Activated CD4-positive, alpha-beta T cell treated with anti-CD3 and anti-CD28 coated beads, Interleukin-2, amount 10 ng/mL, durations not matched to agents 24 days and 14 days (primary cell): ENCODE results near the gene REXO4. TPM values are rescaled to one million over a fixed set of nuclear protein-coding genes. Genes with fewer than 3 reads are reported as not detected.

ENCODE experiments used
- DNase-seq: peaks from one replicate; pipeline ENCODE4 v3.0.0; 2022
- H3K27ac Mint-ChIP-seq: one replicate; pipeline ENCODE4 v1.8.0; 2022; ENCODE audit warnings: mild to moderate bottlenecking, mixed read lengths
- H3K27me3 Mint-ChIP-seq: one replicate; pipeline ENCODE4 v1.8.0; 2022; ENCODE audit warnings: mixed read lengths
- H3K36me3 Mint-ChIP-seq: one replicate; pipeline ENCODE4 v1.8.0; 2022; ENCODE audit warnings: low read depth, mild to moderate bottlenecking, mixed read lengths
- H3K4me1 Mint-ChIP-seq: one replicate; pipeline ENCODE4 v1.8.0; 2021; ENCODE audit warnings: mixed read lengths
- H3K4me3 Mint-ChIP-seq: one replicate; pipeline ENCODE4 v1.8.0; 2022; ENCODE audit warnings: mild to moderate bottlenecking, moderate library complexity, mixed read lengths
- H3K9me3 Mint-ChIP-seq: one replicate; pipeline ENCODE4 v1.8.0; 2021; ENCODE audit warnings: mixed read lengths
- intact Hi-C: fragments of 100-400 bp; cut with micrococcal nuclease; formaldehyde crosslinking; loops from one replicate; pipeline ENCODE4 v1.15.1; 2023
- total RNA-seq: library from RNA; stranded (reverse); gene quantifications from 2 replicates; pipeline ENCODE4 v1.2.3, GENCODE V29; 2022

The REXO4 gene
- total RNA-seq, 1 donor from 2014 or later = 42.3 TPM

- Mint-ChIP-seq H3K9me3 (no peaks in the 10 kb centered on the region), H3K36me3 (peaks cover 80% of the 10 kb centered on the region), H3K4me1 (peaks cover 59% of the 10 kb centered on the region), H3K27ac (peak overlapping the region; percentile 94), H3K4me3 (peak overlapping the region; percentile 84), H3K27me3 (peaks cover 2% of the 10 kb centered on the region)
- intact Hi-C loops = loop anchor here (2.0 to 5.0 kb wide), 3 partner anchors 91 to 223 kb away; no protein-coding TSS in a partner anchor
- no peak for DNase-seq
Measured at GRCh38 chr9:133369933-133370332, 47.9 kb downstream of the REXO4 start.

GRCh38 chr9:133369422-133369821, 48.4 kb downstream of the REXO4 start:
- Mint-ChIP-seq H3K4me1 (peaks cover 55% of the 10 kb centered on the region), H3K27ac (peak overlapping the region; percentile 94), H3K36me3 (peaks cover 75% of the 10 kb centered on the region), H3K27me3 (no peaks in the 10 kb centered on the region), H3K4me3 (peak overlapping the region; percentile 84), H3K9me3 (no peaks in the 10 kb centered on the region)
- DNase-seq = no peak
- intact Hi-C loops = no loop called here

- peaks cover 80% of the 10 kb centered on the region for H3K36me3 Mint-ChIP-seq
- H3K9me3 Mint-ChIP-seq = no peaks in the 10 kb centered on the region
- H3K27ac Mint-ChIP-seq = peak overlapping the region; percentile 94
- peak overlapping the region; percentile 22 for H3K4me3 Mint-ChIP-seq
- H3K27me3 Mint-ChIP-seq = no peaks in the 10 kb centered on the region
- intact Hi-C loops = no loop called here
- no peak for DNase-seq
- peaks cover 52% of the 10 kb centered on the region for H3K4me1 Mint-ChIP-seq
Measured at GRCh38 chr9:133368249-133368881, 49.4 kb downstream of the REXO4 start.

GRCh38 chr9:133367778-133368177, 50.0 kb downstream of the REXO4 start:
- Mint-ChIP-seq H3K27me3 (no peaks in the 10 kb centered on the region), H3K4me1 (peaks cover 46% of the 10 kb centered on the region), H3K36me3 (peaks cover 80% of the 10 kb centered on the region), H3K9me3 (no peaks in the 10 kb centered on the region), H3K27ac (no peak overlapping the region), H3K4me3 (no peak overlapping the region)
- no peak for DNase-seq
- intact Hi-C loops = no loop called here

- Mint-ChIP-seq H3K4me3 (no peak overlapping the region), H3K27ac (no peak overlapping the region), H3K36me3 (peaks cover 78% of the 10 kb centered on the region), H3K27me3 (no peaks in the 10 kb centered on the region), H3K4me1 (peaks cover 41% of the 10 kb centered on the region), H3K9me3 (no peaks in the 10 kb centered on the region)
- intact Hi-C loops = no loop called here
- no peak for DNase-seq
Measured at GRCh38 chr9:133367221-133367620, 50.6 kb downstream of the REXO4 start.

- Mint-ChIP-seq H3K4me1 (peaks cover 40% of the 10 kb centered on the region), H3K27me3 (no peaks in the 10 kb centered on the region), H3K36me3 (peaks cover 78% of the 10 kb centered on the region), H3K27ac (no peak overlapping the region), H3K9me3 (no peaks in the 10 kb centered on the region), H3K4me3 (no peak overlapping the region)
- no peak for DNase-seq
- intact Hi-C loops = no loop called here
Measured at GRCh38 chr9:133366435-133366834, 51.4 kb downstream of the REXO4 start.

- Mint-ChIP-seq H3K4me1 (peaks cover 35% of the 10 kb centered on the region), H3K9me3 (no peaks in the 10 kb centered on the region), H3K27me3 (no peaks in the 10 kb centered on the region), H3K4me3 (no peak overlapping the region), H3K36me3 (peaks cover 73% of the 10 kb centered on the region), H3K27ac (peak overlapping the region; percentile 28)
- no peak for DNase-seq
- intact Hi-C loops = no loop called here
Measured at GRCh38 chr9:133362359-133363044, 55.3 kb downstream of the REXO4 start.

GRCh38 chr9:133361507-133362092, 56.2 kb downstream of the REXO4 start:
- H3K4me1 Mint-ChIP-seq = peaks cover 35% of the 10 kb centered on the region
- no peaks in the 10 kb centered on the region for H3K27me3 Mint-ChIP-seq
- no peaks in the 10 kb centered on the region for H3K9me3 Mint-ChIP-seq
- H3K4me3 Mint-ChIP-seq = no peak overlapping the region
- intact Hi-C loops = no loop called here
- peaks cover 68% of the 10 kb centered on the region for H3K36me3 Mint-ChIP-seq
- DNase-seq = no peak
- peak overlapping the region; percentile 76 for H3K27ac Mint-ChIP-seq

- H3K4me1 Mint-ChIP-seq = peaks cover 35% of the 10 kb centered on the region
- no peak overlapping the region for H3K4me3 Mint-ChIP-seq
- intact Hi-C loops = no loop called here
- DNase-seq = no peak
- H3K27me3 Mint-ChIP-seq = no peaks in the 10 kb centered on the region
- no peaks in the 10 kb centered on the region for H3K9me3 Mint-ChIP-seq
- H3K36me3 Mint-ChIP-seq = peaks cover 62% of the 10 kb centered on the region
- peak overlapping the region; percentile 76 for H3K27ac Mint-ChIP-seq
Measured at GRCh38 chr9:133360400-133361393, 57.1 kb downstream of the REXO4 start.

- no peak overlapping the region for H3K27ac Mint-ChIP-seq
- H3K4me1 Mint-ChIP-seq = peaks cover 41% of the 10 kb centered on the region
- H3K27me3 Mint-ChIP-seq = no peaks in the 10 kb centered on the region
- intact Hi-C loops = loop anchor here (5.0 to 10.0 kb wide), 2 partner anchors 58 to 335 kb away; partner anchors contain the start of gene REXO4
- no peak overlapping the region for H3K4me3 Mint-ChIP-seq
- H3K9me3 Mint-ChIP-seq = no peaks in the 10 kb centered on the region
- H3K36me3 Mint-ChIP-seq = peaks cover 55% of the 10 kb centered on the region
- DNase-seq = no peak
Measured at GRCh38 chr9:133359399-133360175, 58.2 kb downstream of the REXO4 start.

GRCh38 chr9:133357656-133358055, 60.2 kb downstream of the REXO4 start:
- no peaks in the 10 kb centered on the region for H3K9me3 Mint-ChIP-seq
- H3K4me1 Mint-ChIP-seq = peaks cover 46% of the 10 kb centered on the region
- peaks cover 45% of the 10 kb centered on the region for H3K36me3 Mint-ChIP-seq
- peak overlapping the region; percentile 88 for H3K4me3 Mint-ChIP-seq
- no peak overlapping the region for H3K27ac Mint-ChIP-seq
- DNase-seq = no peak
- no peaks in the 10 kb centered on the region for H3K27me3 Mint-ChIP-seq
- intact Hi-C loops = loop anchor here (5.0 to 10.0 kb wide), 2 partner anchors 60 to 333 kb away; partner anchors contain the start of gene REXO4

GRCh38 chr9:133356391-133357091, 61.3 kb downstream of the REXO4 start, which contains the start of the genes SURF1 and SURF2:
SURF1 (minus strand) TSS chr9:133356487; CDS start chr9:133356453, 34 bp downstream.
SURF2 (plus strand) TSS chr9:133356550; CDS start chr9:133356593, 43 bp downstream.
- Mint-ChIP-seq H3K27ac (peak within 1 kb of the TSS; percentile 84), H3K9me3 (no peaks in the 10 kb centered on the region), H3K4me3 (peak within 1 kb of the TSS; percentile 92), H3K4me1 (peaks cover 42% of the 10 kb centered on the region), H3K27me3 (no peaks in the 10 kb centered on the region), H3K36me3 (peaks cover 48% of the 10 kb centered on the region)
- intact Hi-C loops = loop anchor here (1.0 to 10.0 kb wide), 4 partner anchors 8 to 332 kb away; partner anchors contain the start of genes MED22, REXO4 and RPL7A
- DNase-seq = peak; percentile 97
